ENCODE results near the gene RCAN2. TPM values are rescaled to one million over a fixed set of nuclear protein-coding genes. Genes with fewer than 3 reads are reported as not detected.

The RCAN2 gene
- total RNA-seq, 2 donors from 2014 or later, result 3.6 to 7.0 TPM

DNA sequence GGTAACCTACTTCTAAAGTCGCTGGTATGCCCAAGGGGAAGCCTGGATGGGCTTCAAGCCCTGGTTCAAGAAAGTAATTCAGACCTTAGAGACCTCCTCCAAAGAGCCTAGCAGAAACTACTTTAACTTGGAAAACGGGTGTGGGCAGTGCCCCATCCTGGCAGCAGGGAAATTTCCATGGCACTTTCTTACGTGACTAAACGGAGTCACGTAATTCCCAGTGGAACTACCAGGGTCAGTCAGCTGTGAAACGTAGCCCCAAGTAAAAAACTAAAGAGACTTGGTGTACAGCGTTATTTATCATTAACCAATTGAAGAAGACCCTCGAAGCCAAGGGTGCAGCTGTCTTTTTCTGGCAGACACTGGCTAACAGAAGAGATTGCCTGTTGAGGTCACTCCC lies 114.0 kb downstream of the RCAN2 start:
- Histone ChIP-seq H3K9ac (ENCODE audit: low read depth in 2 of 2, low read length in 2 of 2) (no peak overlapping the region), H3K4me3 (no peak overlapping the region), H3K9me3 (no peaks in the 10 kb centered on the region), H3K36me3 (no peaks in the 10 kb centered on the region), H3K4me1 (no peaks in the 10 kb centered on the region), H3K27me3 (no peaks in the 10 kb centered on the region), H3K27ac (no peak overlapping the region)
- no peak for DNase-seq
- intact Hi-C loops (cut with DNase I), result no loop called here
- TF ChIP-seq, protein P1, sequence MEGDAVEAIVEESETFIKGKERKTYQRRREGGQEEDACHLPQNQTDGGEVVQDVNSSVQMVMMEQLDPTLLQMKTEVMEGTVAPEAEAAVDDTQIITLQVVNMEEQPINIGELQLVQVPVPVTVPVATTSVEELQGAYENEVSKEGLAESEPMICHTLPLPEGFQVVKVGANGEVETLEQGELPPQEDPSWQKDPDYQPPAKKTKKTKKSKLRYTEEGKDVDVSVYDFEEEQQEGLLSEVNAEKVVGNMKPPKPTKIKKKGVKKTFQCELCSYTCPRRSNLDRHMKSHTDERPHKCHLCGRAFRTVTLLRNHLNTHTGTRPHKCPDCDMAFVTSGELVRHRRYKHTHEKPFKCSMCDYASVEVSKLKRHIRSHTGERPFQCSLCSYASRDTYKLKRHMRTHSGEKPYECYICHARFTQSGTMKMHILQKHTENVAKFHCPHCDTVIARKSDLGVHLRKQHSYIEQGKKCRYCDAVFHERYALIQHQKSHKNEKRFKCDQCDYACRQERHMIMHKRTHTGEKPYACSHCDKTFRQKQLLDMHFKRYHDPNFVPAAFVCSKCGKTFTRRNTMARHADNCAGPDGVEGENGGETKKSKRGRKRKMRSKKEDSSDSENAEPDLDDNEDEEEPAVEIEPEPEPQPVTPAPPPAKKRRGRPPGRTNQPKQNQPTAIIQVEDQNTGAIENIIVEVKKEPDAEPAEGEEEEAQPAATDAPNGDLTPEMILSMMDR (IDR thresholded peaks at IDR 0.05), result no peak

DNA sequence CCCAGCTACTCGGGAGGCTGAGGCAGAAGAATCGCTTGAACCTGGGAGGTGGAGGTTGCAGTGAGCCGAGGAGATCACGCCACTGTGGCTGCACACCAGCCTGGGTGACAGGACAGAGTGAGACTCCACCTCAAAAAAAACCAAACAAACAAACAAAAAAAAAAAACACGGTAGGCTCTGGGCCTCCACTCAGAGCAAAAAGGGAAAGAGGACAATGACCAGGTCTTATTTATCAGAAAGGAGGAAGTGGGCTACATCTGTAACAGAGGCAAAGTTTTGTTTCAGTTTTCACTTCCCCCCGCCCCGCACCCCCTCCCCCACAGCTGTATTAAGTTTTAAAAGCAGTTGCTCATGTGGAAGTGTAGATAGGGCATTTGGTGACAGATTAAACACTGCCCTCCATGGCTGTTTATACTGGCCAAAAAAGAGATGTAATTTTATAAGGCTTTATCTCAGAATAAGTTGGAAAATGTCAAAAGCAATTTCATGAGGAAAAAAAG lies 114.6 kb downstream of the RCAN2 start:
- intact Hi-C loops (cut with DNase I), result no loop called here
- no peak overlapping the region for H3K4me3 ChIP-seq
- H3K36me3 ChIP-seq, result no peaks in the 10 kb centered on the region
- H3K27me3 ChIP-seq, result no peaks in the 10 kb centered on the region
- H3K9ac ChIP-seq (ENCODE audit: low read depth in 2 of 2, low read length in 2 of 2), result no peak overlapping the region
- no peak for DNase-seq
- TF ChIP-seq, protein P1 (IDR thresholded peaks at IDR 0.05), result no peak
- no peaks in the 10 kb centered on the region for H3K4me1 ChIP-seq
- no peaks in the 10 kb centered on the region for H3K9me3 ChIP-seq
- no peak overlapping the region for H3K27ac ChIP-seq

DNA sequence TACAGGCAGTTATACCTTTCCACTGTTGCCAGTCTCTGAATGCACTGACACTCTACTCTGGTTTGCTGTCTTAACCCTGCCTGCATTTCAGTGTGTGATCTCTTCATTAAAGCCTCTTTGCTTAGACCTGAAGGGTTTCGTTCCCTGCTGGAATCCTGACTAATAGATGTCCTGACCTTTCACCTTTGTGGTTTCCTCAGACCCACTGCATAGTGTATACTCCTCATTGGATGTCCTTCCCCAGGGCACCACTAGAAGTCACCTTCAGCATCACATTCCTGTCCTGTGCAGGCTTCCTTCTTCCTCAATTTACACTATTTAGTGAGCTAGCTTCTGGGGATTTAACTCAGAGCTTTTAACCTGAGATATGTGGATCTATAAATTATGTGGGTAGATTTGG lies 120.6 kb downstream of the RCAN2 start:
- H3K9ac ChIP-seq (ENCODE audit: low read depth in 2 of 2, low read length in 2 of 2), result no peak overlapping the region
- H3K27ac ChIP-seq, result no peak overlapping the region
- TF ChIP-seq, protein P1 (IDR thresholded peaks at IDR 0.05), result no peak
- H3K27me3 ChIP-seq, result no peaks in the 10 kb centered on the region
- no peaks in the 10 kb centered on the region for H3K9me3 ChIP-seq
- H3K36me3 ChIP-seq, result no peaks in the 10 kb centered on the region
- H3K4me1 ChIP-seq, result no peaks in the 10 kb centered on the region
- DNase-seq, result no peak
- no peak overlapping the region for H3K4me3 ChIP-seq
- intact Hi-C loops (cut with DNase I), result no loop called here

DNA sequence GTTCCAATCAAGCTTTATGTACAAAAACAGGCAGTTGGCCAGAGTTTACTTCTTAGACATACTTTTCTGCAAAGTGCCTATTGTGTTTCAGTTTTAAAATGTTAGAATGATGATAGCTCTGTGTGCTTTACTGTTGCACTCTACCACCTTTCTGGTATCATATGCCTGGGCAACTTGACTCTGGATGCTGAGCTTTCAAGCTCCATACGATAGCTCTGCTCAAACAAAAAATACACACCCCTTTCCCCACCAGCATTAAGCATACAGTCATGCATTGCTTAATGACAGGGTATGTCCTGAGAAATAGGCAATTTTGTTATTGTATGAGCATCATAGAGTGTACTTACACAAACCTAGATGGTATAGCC lies 123.1 kb downstream of the RCAN2 start:
- Histone ChIP-seq H3K4me3 (no peak overlapping the region), H3K27me3 (no peaks in the 10 kb centered on the region), H3K9me3 (no peaks in the 10 kb centered on the region), H3K27ac (no peak overlapping the region), H3K4me1 (no peaks in the 10 kb centered on the region), H3K9ac (ENCODE audit: low read depth in 2 of 2, low read length in 2 of 2) (no peak overlapping the region), H3K36me3 (no peaks in the 10 kb centered on the region)
- no peak for DNase-seq
- TF ChIP-seq, protein P1 (IDR thresholded peaks at IDR 0.05), result no peak
- intact Hi-C loops (cut with DNase I), result no loop called here

DNA sequence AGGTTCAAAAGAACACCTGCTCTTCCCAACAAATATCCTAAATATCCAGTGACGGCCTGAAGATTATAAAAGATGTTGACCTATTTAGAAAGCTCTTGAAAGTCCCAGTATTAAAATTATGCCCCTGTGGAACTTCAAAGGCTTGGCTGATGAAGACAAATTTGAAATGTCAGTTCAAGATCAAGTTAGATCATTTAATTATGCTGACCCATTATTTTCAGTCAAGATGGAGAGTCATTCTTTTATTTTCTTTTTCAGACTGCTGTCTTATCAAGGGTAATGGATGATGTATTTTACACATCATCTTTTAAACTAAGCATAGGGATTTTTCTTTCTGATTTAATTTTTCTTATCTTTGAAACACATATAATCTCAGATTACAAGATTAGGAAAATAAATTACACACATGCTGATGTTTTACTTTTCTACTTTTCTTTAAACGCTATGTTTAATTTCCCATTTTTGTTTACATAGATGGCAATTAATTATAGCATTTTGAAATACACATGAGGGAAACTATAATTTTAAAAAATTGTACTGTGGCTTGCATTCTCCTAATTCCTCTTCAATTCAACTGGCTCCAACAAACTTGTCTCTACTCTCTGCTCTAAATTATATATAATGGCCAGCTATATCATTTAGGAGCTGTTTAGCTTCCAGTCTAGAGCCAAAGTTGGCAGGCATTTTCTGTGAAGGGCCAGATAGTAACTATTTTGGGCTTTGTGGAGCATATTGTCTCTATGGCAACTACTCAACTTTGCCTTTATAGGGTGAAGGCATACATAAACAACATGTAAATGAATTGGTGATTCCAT lies 123.7 kb downstream of the RCAN2 start:
- Histone ChIP-seq H3K9ac (ENCODE audit: low read depth in 2 of 2, low read length in 2 of 2) (no peak overlapping the region), H3K27ac (no peak overlapping the region), H3K36me3 (no peaks in the 10 kb centered on the region), H3K4me3 (no peak overlapping the region), H3K27me3 (no peaks in the 10 kb centered on the region), H3K9me3 (no peaks in the 10 kb centered on the region), H3K4me1 (no peaks in the 10 kb centered on the region)
- DNase-seq, result no peak
- TF ChIP-seq, protein P1 (IDR thresholded peaks at IDR 0.05), result no peak
- intact Hi-C loops (cut with DNase I), result no loop called here
